ENCODE data around the gene ANXA6.

The ANXA6 gene

DNA sequence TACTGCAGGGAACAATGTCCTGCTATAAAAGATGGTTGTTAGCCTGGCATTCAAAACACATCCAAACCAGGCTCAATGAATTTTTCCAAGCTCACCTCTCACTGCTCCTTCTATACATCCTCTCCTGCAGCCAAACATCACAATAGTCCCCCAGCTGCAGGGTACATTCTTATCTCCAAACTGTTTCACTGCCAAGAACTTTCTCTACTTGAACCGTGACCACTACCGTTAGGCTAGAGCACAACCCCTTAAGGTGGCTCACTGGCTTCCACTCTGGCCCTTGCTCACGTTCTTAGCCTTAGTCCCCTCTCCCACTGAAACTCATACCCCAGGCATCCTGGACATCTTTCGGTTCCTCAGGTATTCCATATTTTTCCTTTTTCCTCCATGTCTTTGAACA lies 29.0 kb upstream of the ANXA6 start:
- no peaks in the 10 kb centered on the region for H4K20me1 ChIP-seq (ENCODE audit: insufficient read depth)
- H3K27me3 ChIP-seq (ENCODE audit: insufficient read depth, low read depth) = no peaks in the 10 kb centered on the region
- H3K27ac ChIP-seq = no peak overlapping the region
- TF ChIP-seq, protein P1, sequence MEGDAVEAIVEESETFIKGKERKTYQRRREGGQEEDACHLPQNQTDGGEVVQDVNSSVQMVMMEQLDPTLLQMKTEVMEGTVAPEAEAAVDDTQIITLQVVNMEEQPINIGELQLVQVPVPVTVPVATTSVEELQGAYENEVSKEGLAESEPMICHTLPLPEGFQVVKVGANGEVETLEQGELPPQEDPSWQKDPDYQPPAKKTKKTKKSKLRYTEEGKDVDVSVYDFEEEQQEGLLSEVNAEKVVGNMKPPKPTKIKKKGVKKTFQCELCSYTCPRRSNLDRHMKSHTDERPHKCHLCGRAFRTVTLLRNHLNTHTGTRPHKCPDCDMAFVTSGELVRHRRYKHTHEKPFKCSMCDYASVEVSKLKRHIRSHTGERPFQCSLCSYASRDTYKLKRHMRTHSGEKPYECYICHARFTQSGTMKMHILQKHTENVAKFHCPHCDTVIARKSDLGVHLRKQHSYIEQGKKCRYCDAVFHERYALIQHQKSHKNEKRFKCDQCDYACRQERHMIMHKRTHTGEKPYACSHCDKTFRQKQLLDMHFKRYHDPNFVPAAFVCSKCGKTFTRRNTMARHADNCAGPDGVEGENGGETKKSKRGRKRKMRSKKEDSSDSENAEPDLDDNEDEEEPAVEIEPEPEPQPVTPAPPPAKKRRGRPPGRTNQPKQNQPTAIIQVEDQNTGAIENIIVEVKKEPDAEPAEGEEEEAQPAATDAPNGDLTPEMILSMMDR (conservative IDR thresholded peaks at IDR 0.05; ENCODE audit: low read depth, low read length) = no peak
- no peaks in the 10 kb centered on the region for H3K79me2 ChIP-seq (ENCODE audit: insufficient read depth, low read depth)
- no peaks in the 10 kb centered on the region for H3K36me3 ChIP-seq (ENCODE audit: insufficient read depth)
- no peak overlapping the region for H2AFZ ChIP-seq (ENCODE audit: low read depth)
- no peaks in the 10 kb centered on the region for H3K4me1 ChIP-seq (ENCODE audit: low read depth, poor library complexity, severe bottlenecking)
- H3K4me2 ChIP-seq = no peak overlapping the region
- no peak overlapping the region for H3K9ac ChIP-seq
- no peak overlapping the region for H3K4me3 ChIP-seq (IDR thresholded peaks at IDR 0.05; ENCODE audit: insufficient read depth, low read depth, low read length)

DNA sequence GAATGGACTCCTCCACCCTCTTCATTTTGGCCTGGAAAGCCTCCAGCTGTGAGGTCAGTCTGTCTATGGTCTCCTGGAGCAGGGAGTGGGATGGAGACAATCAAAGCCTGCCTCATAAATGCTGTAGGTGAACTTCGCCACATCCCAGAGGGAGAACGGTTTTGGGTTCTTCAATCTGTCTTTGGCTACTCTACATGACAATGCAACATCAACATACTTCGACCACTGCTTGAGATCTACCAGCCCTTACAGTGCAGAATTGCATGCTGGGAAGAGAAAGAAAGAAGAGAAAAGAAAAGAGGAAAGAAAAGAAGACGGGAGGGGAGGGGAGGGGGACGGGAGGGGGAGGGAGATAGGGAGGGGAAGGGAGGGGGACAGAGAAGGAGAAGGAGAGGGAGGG lies 28.5 kb upstream of the ANXA6 start:
- no peaks in the 10 kb centered on the region for H3K4me1 ChIP-seq (ENCODE audit: low read depth, poor library complexity, severe bottlenecking)
- no peaks in the 10 kb centered on the region for H4K20me1 ChIP-seq (ENCODE audit: insufficient read depth)
- H3K4me3 ChIP-seq (IDR thresholded peaks at IDR 0.05; ENCODE audit: insufficient read depth, low read depth, low read length) = no peak overlapping the region
- H3K79me2 ChIP-seq (ENCODE audit: insufficient read depth, low read depth) = no peaks in the 10 kb centered on the region
- no peak overlapping the region for H3K27ac ChIP-seq
- H2AFZ ChIP-seq (ENCODE audit: low read depth) = no peak overlapping the region
- TF ChIP-seq, protein P1 (conservative IDR thresholded peaks at IDR 0.05; ENCODE audit: low read depth, low read length) = no peak
- H3K36me3 ChIP-seq (ENCODE audit: insufficient read depth) = no peaks in the 10 kb centered on the region
- H3K4me2 ChIP-seq = no peak overlapping the region
- H3K9ac ChIP-seq = no peak overlapping the region
- no peaks in the 10 kb centered on the region for H3K27me3 ChIP-seq (ENCODE audit: insufficient read depth, low read depth)

DNA sequence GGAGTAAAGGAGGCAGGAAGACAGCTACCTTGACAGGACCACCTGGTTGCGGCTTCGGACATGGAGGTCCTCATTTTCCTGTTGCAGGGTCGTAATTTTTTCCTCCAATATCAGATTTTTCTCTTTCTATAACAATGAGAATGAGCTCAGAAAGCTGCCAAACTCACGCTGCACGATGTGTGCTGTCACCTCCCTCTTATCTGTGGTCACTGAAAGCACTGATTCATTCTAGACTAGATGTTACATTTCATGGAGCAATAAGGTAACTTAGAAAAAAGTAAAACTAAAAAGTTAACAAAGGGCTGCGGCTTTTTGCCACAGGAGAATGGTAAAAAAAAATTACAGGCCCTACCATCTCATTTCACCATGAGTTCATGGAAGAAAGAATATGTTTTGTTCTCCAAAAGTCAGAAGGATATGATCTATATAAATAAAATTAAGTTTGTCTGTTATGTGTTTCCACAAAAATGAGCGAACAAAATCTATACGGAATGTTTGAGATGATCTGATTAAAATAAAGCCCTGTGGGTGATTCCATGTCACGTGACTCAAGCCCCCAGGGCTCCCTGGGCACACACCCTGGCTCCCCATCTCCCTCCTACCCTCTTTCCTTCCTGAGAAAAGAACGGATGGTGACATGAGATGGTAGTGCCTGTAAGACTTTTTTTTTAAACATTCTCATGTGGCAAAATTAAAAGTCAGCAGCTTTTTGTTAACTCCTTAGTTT lies 26.9 kb upstream of the ANXA6 start:
- Histone ChIP-seq H3K36me3 (ENCODE audit: insufficient read depth) (no peaks in the 10 kb centered on the region), H2AFZ (ENCODE audit: low read depth) (no peak overlapping the region), H3K27ac (no peak overlapping the region)

DNA sequence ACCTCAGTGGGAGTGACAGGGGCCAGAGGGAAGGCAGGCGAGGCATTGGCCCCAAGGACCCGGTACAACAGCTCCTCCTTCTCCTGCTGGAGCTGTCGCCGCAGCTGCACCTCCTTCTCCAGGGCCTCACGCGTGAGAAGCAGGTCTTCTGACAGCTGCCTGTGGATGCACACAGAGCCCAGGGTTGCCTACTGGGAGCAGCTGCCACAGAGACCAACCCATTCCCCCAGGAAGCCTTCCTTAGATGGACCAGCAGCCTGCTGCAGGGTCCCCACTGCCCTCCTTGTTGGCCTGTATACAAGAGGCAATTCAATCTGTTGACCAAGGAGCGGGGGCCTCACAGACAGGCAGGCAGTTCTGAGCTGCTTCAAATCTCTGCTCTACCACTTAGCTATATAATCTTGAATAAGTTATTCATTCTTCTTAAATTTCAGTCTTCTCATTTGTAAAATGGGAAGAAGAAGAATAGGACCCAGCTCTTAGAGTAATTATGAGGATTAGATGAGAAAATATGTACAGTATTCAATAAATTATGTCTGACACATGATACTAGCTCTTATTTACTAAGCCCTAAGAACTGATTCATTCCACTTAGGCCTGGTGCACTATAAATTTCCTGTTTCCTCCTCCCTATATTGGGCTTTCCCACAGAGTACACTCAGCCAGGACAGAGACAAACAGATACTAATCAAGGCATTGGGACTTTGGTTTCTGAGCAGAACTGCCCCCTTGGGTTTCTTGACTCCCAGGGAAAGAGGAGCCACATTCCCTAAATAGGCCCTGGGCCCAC lies 26.1 kb upstream of the ANXA6 start:
- Histone ChIP-seq H3K36me3 (ENCODE audit: insufficient read depth) (no peaks in the 10 kb centered on the region), H3K4me1 (ENCODE audit: low read depth, poor library complexity, severe bottlenecking) (no peaks in the 10 kb centered on the region), H3K4me2 (no peak overlapping the region), H3K27me3 (ENCODE audit: insufficient read depth, low read depth) (no peaks in the 10 kb centered on the region), H4K20me1 (ENCODE audit: insufficient read depth) (no peaks in the 10 kb centered on the region), H3K27ac (no peak overlapping the region), H3K79me2 (ENCODE audit: insufficient read depth, low read depth) (no peaks in the 10 kb centered on the region), H2AFZ (ENCODE audit: low read depth) (no peak overlapping the region), H3K4me3 (IDR thresholded peaks at IDR 0.05; ENCODE audit: insufficient read depth, low read depth, low read length) (no peak overlapping the region), H3K9ac (no peak overlapping the region)
- TF ChIP-seq, protein P1 (conservative IDR thresholded peaks at IDR 0.05; ENCODE audit: low read depth, low read length) = no peak

More for the DNA sequence above, 26.9 kb upstream of the ANXA6 start:
- Histone ChIP-seq H3K79me2 (ENCODE audit: insufficient read depth, low read depth) (no peaks in the 10 kb centered on the region), H4K20me1 (ENCODE audit: insufficient read depth) (no peaks in the 10 kb centered on the region), H3K27me3 (ENCODE audit: insufficient read depth, low read depth) (no peaks in the 10 kb centered on the region), H3K4me3 (IDR thresholded peaks at IDR 0.05; ENCODE audit: insufficient read depth, low read depth, low read length) (no peak overlapping the region), H3K4me1 (ENCODE audit: low read depth, poor library complexity, severe bottlenecking) (no peaks in the 10 kb centered on the region), H3K4me2 (no peak overlapping the region), H3K9ac (no peak overlapping the region)
- TF ChIP-seq, protein P1 (conservative IDR thresholded peaks at IDR 0.05; ENCODE audit: low read depth, low read length) = no peak
